Skeletal muscle cell (primary cell): ENCODE data around the gene GRB2.
A peak's percentile ranks its signal among the peaks of the same experiment; 100 is the strongest.
"Not testable (repeated sequence)": the region's sequence is repeated elsewhere in the genome, so short reads cannot be mapped to it uniquely, and the experiment has no call there.

ENCODE experiments used
- DNase-seq: peaks from one replicate; pipeline ENCODE4 v3.0.0-alpha.2; 2010; ENCODE audit warnings: low read depth
- H3K4me3 ChIP-seq: 2 replicates; pipeline ENCODE4 v1.5.1; 2011; ENCODE audit warnings: low read depth, mild to moderate bottlenecking, control low read depth, low read length, moderate library complexity

GRB2 gene

GRCh38 chr17:75301502-75302206, 103.8 kb downstream of the GRB2 start:
- no peak overlapping the region for H3K4me3 ChIP-seq
- no peak for DNase-seq

- no peak for DNase-seq
- H3K4me3 ChIP-seq, result no peak overlapping the region
Measured at GRCh38 chr17:75301049-75301448, 104.4 kb downstream of the GRB2 start.

- H3K4me3 ChIP-seq, result no peak overlapping the region
- DNase-seq, result no peak
Measured at GRCh38 chr17:75300280-75300679, 105.2 kb downstream of the GRB2 start.

GRCh38 chr17:75295201-75296158, 110.0 kb downstream of the GRB2 start:
- no peak overlapping the region for H3K4me3 ChIP-seq
- no peak for DNase-seq

GRCh38 chr17:75292810-75293448, 112.5 kb downstream of the GRB2 start:
- H3K4me3 ChIP-seq, DNase-seq: not testable (repeated sequence)

- peak overlapping the region; percentile 91 for H3K4me3 ChIP-seq
- no peak for DNase-seq
Measured at GRCh38 chr17:75289832-75290337, 115.6 kb downstream of the GRB2 start.

GRCh38 chr17:75289115-75289831, 116.2 kb downstream of the GRB2 start, which contains the start of gene SLC25A19:
Gene SLC25A19, minus strand, starts transcription at chr17:75289433. Its CDS starts 2,669 bp downstream, at chr17:75286764.
- H3K4me3 ChIP-seq, result peak within 1 kb of the TSS; percentile 91
- peak; percentile 95 for DNase-seq

GRCh38 chr17:75288770-75289114, 116.7 kb downstream of the GRB2 start:
- DNase-seq, result no peak
- peak overlapping the region; percentile 91 for H3K4me3 ChIP-seq

- H3K4me3 ChIP-seq, result peak overlapping the region; percentile 91
- no peak for DNase-seq
Measured at GRCh38 chr17:75288359-75288758, 117.1 kb downstream of the GRB2 start.

- no peak for DNase-seq
- H3K4me3 ChIP-seq, result no peak overlapping the region
Measured at GRCh38 chr17:75287221-75287620, 118.3 kb downstream of the GRB2 start.

GRCh38 chr17:75285123-75285522, 120.4 kb downstream of the GRB2 start:
- DNase-seq, result no peak
- H3K4me3 ChIP-seq, result no peak overlapping the region

GRCh38 chr17:75280189-75280588, 125.3 kb downstream of the GRB2 start:
- not testable (repeated sequence) for H3K4me3 ChIP-seq, DNase-seq

GRCh38 chr17:75277664-75278071, 127.8 kb downstream of the GRB2 start:
- H3K4me3 ChIP-seq, result no peak overlapping the region
- DNase-seq, result no peak

GRCh38 chr17:75273977-75274708, 131.3 kb downstream of the GRB2 start:
- H3K4me3 ChIP-seq, result no peak overlapping the region
- peak; percentile 31 for DNase-seq

GRCh38 chr17:75272848-75273184, 132.7 kb downstream of the GRB2 start:
- DNase-seq, result no peak
- no peak overlapping the region for H3K4me3 ChIP-seq

GRCh38 chr17:75271955-75272847, 133.3 kb downstream of the GRB2 start:
- H3K4me3 ChIP-seq, result peak overlapping the region; percentile 81
- DNase-seq, result no peak

GRCh38 chr17:75271233-75271954, 134.1 kb downstream of the GRB2 start:
- peak overlapping the region; percentile 81 for H3K4me3 ChIP-seq
- DNase-seq, result no peak
